T-helper 1 cell treated with Interleukin-12 subunit alpha and Interleukin-12 subunit beta and Interleukin-4 antibody, amounts not matched to agents 30 μg/mL and 1 μg/mL, for 36 hours (primary cell): Measurements from ENCODE around the gene RAG1.
"Not testable (repeated sequence)": the region's sequence is repeated elsewhere in the genome, so short reads cannot be mapped to it uniquely, and the experiment has no call there.

Source experiments
- H3K27ac Mint-ChIP-seq: one replicate; pipeline ENCODE4 v1.8.0; 2021; ENCODE audit warnings: mild to moderate bottlenecking, mixed read lengths
- H3K27me3 Mint-ChIP-seq: one replicate; pipeline ENCODE4 v1.8.0; 2021; ENCODE audit warnings: low read depth, mixed read lengths
- H3K36me3 Mint-ChIP-seq: one replicate; pipeline ENCODE4 v1.8.0; 2021; ENCODE audit warnings: low read depth, mixed read lengths
- H3K4me1 Mint-ChIP-seq: one replicate; pipeline ENCODE4 v1.8.0; 2021; ENCODE audit warnings: low read depth, mixed read lengths
- H3K4me3 Mint-ChIP-seq: one replicate; pipeline ENCODE4 v1.8.0; 2021; ENCODE audit warnings: mild to moderate bottlenecking, moderate library complexity, mixed read lengths
- H3K9me3 Mint-ChIP-seq: one replicate; pipeline ENCODE4 v1.8.0; 2021; ENCODE audit warnings: mixed read lengths

RAG1 gene

GRCh38 chr11:36567694-36568093 is at the start of gene RAG1:
TSS of gene RAG1 (plus strand) at chr11:36568007. CDS start at chr11:36573305, 5,298 bp downstream.
- H3K27me3 Mint-ChIP-seq = peaks cover 67% of the 10 kb centered on the region
- H3K4me3 Mint-ChIP-seq = no peak within 1 kb of the TSS
- H3K36me3 Mint-ChIP-seq = no peaks in the 10 kb centered on the region
- H3K4me1 Mint-ChIP-seq = peaks cover 5% of the 10 kb centered on the region
- H3K27ac Mint-ChIP-seq = no peak within 1 kb of the TSS
- no peaks in the 10 kb centered on the region for H3K9me3 Mint-ChIP-seq

GRCh38 chr11:36530840-36531239 is 37.0 kb upstream of the RAG1 start:
- Mint-ChIP-seq H3K36me3 (no peaks in the 10 kb centered on the region), H3K27ac (no peak overlapping the region), H3K9me3 (no peaks in the 10 kb centered on the region), H3K4me3 (no peak overlapping the region), H3K4me1 (no peaks in the 10 kb centered on the region), H3K27me3 (peaks cover 11% of the 10 kb centered on the region)

- Mint-ChIP-seq H3K4me1 (no peaks in the 10 kb centered on the region), H3K27me3 (peaks cover 14% of the 10 kb centered on the region), H3K4me3 (no peak overlapping the region), H3K9me3 (no peaks in the 10 kb centered on the region), H3K27ac (no peak overlapping the region), H3K36me3 (no peaks in the 10 kb centered on the region)
Measured at GRCh38 chr11:36532941-36533601, 34.7 kb upstream of the RAG1 start.

GRCh38 chr11:36534276-36534840 is 33.4 kb upstream of the RAG1 start:
- H3K36me3 Mint-ChIP-seq = no peaks in the 10 kb centered on the region
- H3K27ac Mint-ChIP-seq = no peak overlapping the region
- no peak overlapping the region for H3K4me3 Mint-ChIP-seq
- H3K4me1 Mint-ChIP-seq = no peaks in the 10 kb centered on the region
- H3K27me3 Mint-ChIP-seq = peaks cover 11% of the 10 kb centered on the region
- no peaks in the 10 kb centered on the region for H3K9me3 Mint-ChIP-seq

GRCh38 chr11:36540998-36541397 is 26.8 kb upstream of the RAG1 start:
- no peak overlapping the region for H3K4me3 Mint-ChIP-seq
- H3K27me3 Mint-ChIP-seq = peaks cover 18% of the 10 kb centered on the region
- no peak overlapping the region for H3K27ac Mint-ChIP-seq
- H3K4me1 Mint-ChIP-seq = peaks cover 6% of the 10 kb centered on the region
- no peaks in the 10 kb centered on the region for H3K36me3 Mint-ChIP-seq
- no peaks in the 10 kb centered on the region for H3K9me3 Mint-ChIP-seq

- H3K36me3 Mint-ChIP-seq = no peaks in the 10 kb centered on the region
- no peaks in the 10 kb centered on the region for H3K4me1 Mint-ChIP-seq
- no peak overlapping the region for H3K27ac Mint-ChIP-seq
- H3K9me3 Mint-ChIP-seq = no peaks in the 10 kb centered on the region
- no peak overlapping the region for H3K4me3 Mint-ChIP-seq
- H3K27me3 Mint-ChIP-seq = peaks cover 53% of the 10 kb centered on the region
Measured at GRCh38 chr11:36550385-36551115, 17.3 kb upstream of the RAG1 start.

GRCh38 chr11:36557390-36557789 is 10.4 kb upstream of the RAG1 start:
- H3K27ac Mint-ChIP-seq, H3K36me3 Mint-ChIP-seq, H3K4me3 Mint-ChIP-seq: not testable (repeated sequence)
- H3K4me1 Mint-ChIP-seq = peaks cover 20% of the 10 kb centered on the region
- peaks cover 22% of the 10 kb centered on the region for H3K27me3 Mint-ChIP-seq
- H3K9me3 Mint-ChIP-seq = peaks cover 16% of the 10 kb centered on the region

- Mint-ChIP-seq H3K4me3 (no peak overlapping the region), H3K27ac (no peak overlapping the region), H3K9me3 (peaks cover 16% of the 10 kb centered on the region), H3K27me3 (peaks cover 26% of the 10 kb centered on the region), H3K4me1 (peaks cover 20% of the 10 kb centered on the region), H3K36me3 (peaks cover 8% of the 10 kb centered on the region)
Measured at GRCh38 chr11:36557991-36558390, 9.8 kb upstream of the RAG1 start.

GRCh38 chr11:36558571-36559413 is 9.0 kb upstream of the RAG1 start:
- Mint-ChIP-seq H3K9me3 (peaks cover 16% of the 10 kb centered on the region), H3K27me3 (peaks cover 31% of the 10 kb centered on the region), H3K4me1 (peaks cover 20% of the 10 kb centered on the region), H3K27ac (peak overlapping the region; percentile 74), H3K4me3 (peak overlapping the region; percentile 66), H3K36me3 (peaks cover 8% of the 10 kb centered on the region)

- peak overlapping the region; percentile 64 for H3K4me3 Mint-ChIP-seq
- peaks cover 7% of the 10 kb centered on the region for H3K36me3 Mint-ChIP-seq
- H3K4me1 Mint-ChIP-seq = peaks cover 9% of the 10 kb centered on the region
- peaks cover 69% of the 10 kb centered on the region for H3K27me3 Mint-ChIP-seq
- H3K27ac Mint-ChIP-seq = no peak overlapping the region
- peaks cover 7% of the 10 kb centered on the region for H3K9me3 Mint-ChIP-seq
Measured at GRCh38 chr11:36564376-36565030, 3.3 kb upstream of the RAG1 start.

- Mint-ChIP-seq H3K27me3 (peaks cover 63% of the 10 kb centered on the region), H3K4me3 (no peak overlapping the region), H3K36me3 (peaks cover 2% of the 10 kb centered on the region), H3K27ac (no peak overlapping the region), H3K9me3 (peaks cover under 1% of the 10 kb centered on the region), H3K4me1 (peaks cover 5% of the 10 kb centered on the region)
Measured at GRCh38 chr11:36565031-36565610, 2.7 kb upstream of the RAG1 start.

GRCh38 chr11:36566407-36567053 is 1.3 kb upstream of the RAG1 start:
- Mint-ChIP-seq H3K4me3 (no peak overlapping the region), H3K27me3 (peaks cover 67% of the 10 kb centered on the region), H3K27ac (no peak overlapping the region), H3K36me3 (no peaks in the 10 kb centered on the region), H3K9me3 (no peaks in the 10 kb centered on the region), H3K4me1 (peaks cover 5% of the 10 kb centered on the region)

- Mint-ChIP-seq H3K36me3 (no peaks in the 10 kb centered on the region), H3K27me3 (peaks cover 60% of the 10 kb centered on the region), H3K4me1 (peaks cover 4% of the 10 kb centered on the region)
Measured at GRCh38 chr11:36569095-36569494, 1.3 kb downstream of the RAG1 start.

More at GRCh38 chr11:36569095-36569494, 1.3 kb downstream of the RAG1 start:
- H3K27ac Mint-ChIP-seq = no peak overlapping the region
- H3K9me3 Mint-ChIP-seq = no peaks in the 10 kb centered on the region
- H3K4me3 Mint-ChIP-seq = no peak overlapping the region
